GM18858 (cell line): ENCODE data around the gene RUNX2.

ENCODE experiments used
- ATAC-seq: cut with Tn5 transposase; IDR thresholded peaks from one replicate; pipeline ENCODE4 v1.9.1; 2021; ENCODE audit not compliant: unreplicated experiment

The RUNX2 gene

GRCh38 chr6:45350186-45350710, 22.1 kb downstream of the RUNX2 start:
- ATAC-seq, result no peak

- no peak for ATAC-seq
Observed at GRCh38 chr6:45351076-45351475, 22.9 kb downstream of the RUNX2 start.

GRCh38 chr6:45351667-45352066, 23.5 kb downstream of the RUNX2 start:
- ATAC-seq, result no peak

GRCh38 chr6:45353654-45354053, 25.5 kb downstream of the RUNX2 start:
- no peak for ATAC-seq

- ATAC-seq, result no peak
Observed at GRCh38 chr6:45364466-45364865, 36.3 kb downstream of the RUNX2 start.

- no peak for ATAC-seq
Observed at GRCh38 chr6:45365036-45365435, 36.9 kb downstream of the RUNX2 start.

GRCh38 chr6:45366534-45366933, 38.4 kb downstream of the RUNX2 start:
- no peak for ATAC-seq

- ATAC-seq, result no peak
Observed at GRCh38 chr6:45367999-45368398, 39.9 kb downstream of the RUNX2 start.

GRCh38 chr6:45369870-45370269, 41.7 kb downstream of the RUNX2 start:
- ATAC-seq, result no peak

- no peak for ATAC-seq
Observed at GRCh38 chr6:45371924-45372573, 43.9 kb downstream of the RUNX2 start.

- no peak for ATAC-seq
Observed at GRCh38 chr6:45375449-45375848, 47.3 kb downstream of the RUNX2 start.

GRCh38 chr6:45376310-45377042, 48.3 kb downstream of the RUNX2 start:
- no peak for ATAC-seq

- ATAC-seq, result no peak
Observed at GRCh38 chr6:45377043-45377553, 49.0 kb downstream of the RUNX2 start.

- peak; percentile 86 for ATAC-seq
Observed at GRCh38 chr6:45377554-45378333, 49.6 kb downstream of the RUNX2 start, which contains the start of gene SUPT3H. SUPT3H (minus strand) TSS chr6:45377934.

- peak; percentile 12 for ATAC-seq
Observed at GRCh38 chr6:45378334-45378926, 50.3 kb downstream of the RUNX2 start.

GRCh38 chr6:45382391-45382790, 54.3 kb downstream of the RUNX2 start:
- ATAC-seq, result no peak

GRCh38 chr6:45386501-45386900, 58.4 kb downstream of the RUNX2 start:
- no peak for ATAC-seq

GRCh38 chr6:45387236-45387635, 59.1 kb downstream of the RUNX2 start:
- no peak for ATAC-seq

GRCh38 chr6:45388328-45388727, 60.2 kb downstream of the RUNX2 start:
- ATAC-seq, result no peak

- no peak for ATAC-seq
Observed at GRCh38 chr6:45394586-45395095, 66.5 kb downstream of the RUNX2 start.
